MM.1S (cell line): ENCODE data around the gene MAMLD1.

Source experiments
- EZH2 ChIP-seq: fragments of 300-600 bp; sonication (generic); optimal IDR thresholded peaks from 2 replicates; pipeline ENCODE3; 2017; ENCODE audit warnings: low read depth, mild to moderate bottlenecking, antibody characterized with exemption, low read length, mixed read lengths
- EZH2phosphoT487 ChIP-seq: fragments of 300-600 bp; sonication (generic); IDR thresholded peaks from 2 replicates; pipeline ENCODE4 v1.6.1; 2018; ENCODE audit warnings: antibody characterized with exemption, low read length
- TF ChIP-seq, protein P1 (sequence below): fragments of 300-600 bp; sonication (generic); IDR thresholded peaks from 2 replicates; pipeline ENCODE4 v1.5.1; 2016; ENCODE audit warnings: antibody characterized with exemption, low read length, mixed read lengths

DNA sequence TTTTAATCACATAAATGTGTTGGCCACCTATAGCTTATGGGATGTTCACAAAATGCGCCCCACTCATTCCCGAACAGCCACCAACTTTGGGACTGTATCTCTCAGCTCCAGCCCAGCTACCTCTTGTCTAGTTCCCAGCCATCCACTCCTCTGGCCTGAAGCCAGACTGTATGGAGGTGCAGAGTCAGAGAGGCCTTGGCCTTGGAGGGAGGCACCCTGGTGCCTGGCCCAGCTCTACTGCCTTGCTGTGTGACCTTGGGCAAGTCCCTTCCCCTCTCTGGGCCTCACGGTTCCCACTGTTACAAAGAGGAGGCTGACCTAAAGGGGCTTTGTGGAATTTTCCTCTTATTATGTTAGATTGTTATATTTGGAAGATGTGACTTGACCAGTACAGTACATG lies 13.9 kb downstream of the MAMLD1 start:
- TF ChIP-seq, protein P1, sequence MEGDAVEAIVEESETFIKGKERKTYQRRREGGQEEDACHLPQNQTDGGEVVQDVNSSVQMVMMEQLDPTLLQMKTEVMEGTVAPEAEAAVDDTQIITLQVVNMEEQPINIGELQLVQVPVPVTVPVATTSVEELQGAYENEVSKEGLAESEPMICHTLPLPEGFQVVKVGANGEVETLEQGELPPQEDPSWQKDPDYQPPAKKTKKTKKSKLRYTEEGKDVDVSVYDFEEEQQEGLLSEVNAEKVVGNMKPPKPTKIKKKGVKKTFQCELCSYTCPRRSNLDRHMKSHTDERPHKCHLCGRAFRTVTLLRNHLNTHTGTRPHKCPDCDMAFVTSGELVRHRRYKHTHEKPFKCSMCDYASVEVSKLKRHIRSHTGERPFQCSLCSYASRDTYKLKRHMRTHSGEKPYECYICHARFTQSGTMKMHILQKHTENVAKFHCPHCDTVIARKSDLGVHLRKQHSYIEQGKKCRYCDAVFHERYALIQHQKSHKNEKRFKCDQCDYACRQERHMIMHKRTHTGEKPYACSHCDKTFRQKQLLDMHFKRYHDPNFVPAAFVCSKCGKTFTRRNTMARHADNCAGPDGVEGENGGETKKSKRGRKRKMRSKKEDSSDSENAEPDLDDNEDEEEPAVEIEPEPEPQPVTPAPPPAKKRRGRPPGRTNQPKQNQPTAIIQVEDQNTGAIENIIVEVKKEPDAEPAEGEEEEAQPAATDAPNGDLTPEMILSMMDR, result no peak
- no peak for TF ChIP-seq EZH2
- no peak for TF ChIP-seq EZH2phosphoT487
